GM23248 (cell line): ENCODE measurements around the gene ARHGEF28.

Source experiments
- EZH2 ChIP-seq: fragments of 200-600 bp; sonication (generic); IDR thresholded peaks from 2 replicates; pipeline ENCODE4 v1.6.1; 2018; ENCODE audit warnings: antibody characterized with exemption, mild to moderate bottlenecking; ENCODE audit not compliant: insufficient read depth, poor library complexity, severe bottlenecking
- EZH2phosphoT487 ChIP-seq: fragments of 200-600 bp; sonication (generic); IDR thresholded peaks from 2 replicates; pipeline ENCODE4 v1.6.1; 2018; ENCODE audit warnings: antibody characterized with exemption, moderate library complexity, mild to moderate bottlenecking, low read depth; ENCODE audit not compliant: insufficient read depth

- TF ChIP-seq EZH2phosphoT487 = no peak
- no peak for TF ChIP-seq EZH2
Observed at GRCh38 chr5:73900566-73900965, 274.6 kb downstream of the ARHGEF28 start.
